ENCODE results near the gene RAD9A. TPM values are rescaled to one million over a fixed set of nuclear protein-coding genes. Genes with fewer than 3 reads are reported as not detected.

RAD9A gene
- total and polyA plus RNA-seq, 2 of the 4 experiments (the other 2 are of a cell fraction), result 2.0 to 10.3 TPM

- peak overlapping the region; percentile 65 for H2AK9ac ChIP-seq (replicated peaks; ENCODE audit: low read depth, low read length, poor library complexity)
- intact Hi-C loops (cut with micrococcal nuclease), result loop anchor here (1.0 to 2.0 kb wide), 2 partner anchors 13 to 24 kb away; no protein-coding TSS in a partner anchor
- no peak overlapping the region for H3K18ac ChIP-seq (ENCODE audit: low read depth, low read length)
- H3K4ac ChIP-seq (ENCODE audit: low read depth, low read length), result peak overlapping the region; percentile 82; the same call in 1 of the 2 replicates
- no peak for ATAC-seq (ENCODE audit: low read depth)
- ChIA-PET POLR2A (ENCODE audit: unreplicated experiment) (no interaction called here), CTCF (interaction anchor here (0.5 to 10.1 kb wide), 4 partner anchors 10 to 111 kb away, joined by 3 to 128 read pairs (median 8); no protein-coding TSS in a partner anchor)
- H4K8ac ChIP-seq (ENCODE audit: low read depth in 2 of 2, low read length in 2 of 2), result peak overlapping the region; percentile 62 to 84; a peak in 3 of 4 replicates
- 0 out of 2 replicates have a peak overlapping the region, but pooled peaks have one; percentile 24 for H2BK120ac ChIP-seq (ENCODE audit: low read depth, low read length)
- dilution Hi-C loops (cut with HindIII; ENCODE audit: low sequenced_read_pairs, unreplicated experiment), result no loop called here
- H3K27me3 ChIP-seq (ENCODE audit: control insufficient read depth, insufficient read depth, low read length), result no peaks in the 10 kb centered on the region
- DNase-seq, result peak; percentile 71
- H3K79me1 ChIP-seq (ENCODE audit: low read depth in 1 of 2, low read length in 2 of 2), result peaks cover 11 to 40% of the 10 kb centered on the region in 2 experiments; a peak in 3 of 4 replicates
- in situ Hi-C loops (cut with MboI; ENCODE audit: low sequenced_read_pairs), result no loop called here
- H3K56ac ChIP-seq (ENCODE audit: extremely low read depth, insufficient read depth, low read length), result no peak overlapping the region
- H3K4me2 ChIP-seq (ENCODE audit: low read depth, low read length), result peak overlapping the region; percentile 13; the same call in 1 of the 2 replicates
- H2BK15ac ChIP-seq (ENCODE audit: low read depth, low read length), result peak overlapping the region; percentile 60; the same call in 1 of the 3 replicates
- peaks cover 3% of the 10 kb centered on the region; the same call in 1 of the 2 replicates for H4K20me1 ChIP-seq (ENCODE audit: insufficient read depth, low read length)
- no peak for TF ChIP-seq FOS (IDR thresholded peaks at IDR 0.05; ENCODE audit: low read depth, low read length)
- no peak for TF ChIP-seq ELK1 (IDR thresholded peaks at IDR 0.05; ENCODE audit: borderline replicate concordance, low read depth, low read length)
- TF ChIP-seq SMC3 (IDR thresholded peaks at IDR 0.05; ENCODE audit: low read depth, low read length), result no peak
- no peak for TF ChIP-seq BHLHE40 (IDR thresholded peaks at IDR 0.05; ENCODE audit: low read depth, low read length)
- no peak for TF ChIP-seq RCOR1 (IDR thresholded peaks at IDR 0.05; ENCODE audit: insufficient replicate concordance, low read length)
- TF ChIP-seq MAFK (IDR thresholded peaks at IDR 0.05; ENCODE audit: low read depth, low read length), result no peak
- no peak for TF ChIP-seq USF2 (IDR thresholded peaks at IDR 0.05; ENCODE audit: low read depth, low read length)
- TF ChIP-seq NFE2L2 (IDR thresholded peaks at IDR 0.05; ENCODE audit: low read depth, low read length), result no peak
- no peak for TF ChIP-seq MXI1 (IDR thresholded peaks at IDR 0.05; ENCODE audit: borderline replicate concordance, low read depth, low read length)
- H3K4me1 ChIP-seq (ENCODE audit: control insufficient read depth, insufficient read depth, low read length), result peaks cover 35% of the 10 kb centered on the region
- H3K9me1 ChIP-seq (ENCODE audit: insufficient read depth, low read length), result peaks cover 17% of the 10 kb centered on the region
- H3K9me3 ChIP-seq (ENCODE audit: control insufficient read depth, insufficient read depth, low read length), result no peaks in the 10 kb centered on the region
- no TSS peak for BruUV-seq (replicated peaks)
- H4K5ac ChIP-seq (ENCODE audit: low read depth, low read length), result peak overlapping the region; percentile 27; the same call in 1 of the 2 replicates
- peaks cover 2% of the 10 kb centered on the region; the same call in 1 of the 2 replicates for H3K36me3 ChIP-seq (ENCODE audit: control insufficient read depth, insufficient read depth, low read length)
- H2BK20ac ChIP-seq (ENCODE audit: low read depth, low read length), result peak overlapping the region; percentile 35; the same call in 1 of the 2 replicates
- H3K9ac ChIP-seq (ENCODE audit: low read depth, low read length), result peak overlapping the region; percentile 34
- peak overlapping the region; percentile 72 for H2AK5ac ChIP-seq (ENCODE audit: low read depth, low read length)
- H2BK5ac ChIP-seq (ENCODE audit: low read depth, low read length, poor library complexity, severe bottlenecking), result peak overlapping the region; percentile 74
- peak overlapping the region; percentile 71; the same call in 1 of the 2 replicates for H4K91ac ChIP-seq (ENCODE audit: insufficient read depth, low read depth, low read length)
- 71 to 100% methylated on average over 1 to 3 of the region's 12 CpGs for WGBS, 2 experiments (ENCODE audit: extremely low coverage in 2 of 2, insufficient read length in 1 of 2)
- H2AFZ ChIP-seq (replicated peaks; ENCODE audit: low read length, poor library complexity), result no peak overlapping the region
- H3K14ac ChIP-seq (replicated peaks; ENCODE audit: low read depth, low read length), result 0 out of 2 replicates have a peak overlapping the region, but pooled peaks have one; percentile 38
- H3K23ac ChIP-seq (ENCODE audit: low read depth, low read length), result peak overlapping the region; percentile 65; the same call in 1 of the 2 replicates
- no peak overlapping the region for H3K4me3 ChIP-seq (ENCODE audit: insufficient read depth, low read depth, low read length)
- peak overlapping the region; percentile 16; the same call in 1 of the 2 replicates for H3K27ac ChIP-seq (ENCODE audit: insufficient read depth, low read length)
Observed at GRCh38 chr11:67357831-67358670, 33.7 kb upstream of the RAD9A start.
